ENCODE results near the gene GRHL1.

The GRHL1 gene

GRCh38 chr2:10041711-10042110 lies 90.2 kb downstream of the GRHL1 start:
- no peak overlapping the region for H3K9ac ChIP-seq (ENCODE audit: low read length)
- TF ChIP-seq EZH2 (optimal IDR thresholded peaks at IDR 0.05; ENCODE audit: low read depth, low read length) (no peak), CTCF (IDR thresholded peaks at IDR 0.05; ENCODE audit: low read length) (no peak), EZH2phosphoT487 (IDR thresholded peaks at IDR 0.05; ENCODE audit: low read length) (no peak)
- no peaks in the 10 kb centered on the region for H3K36me3 ChIP-seq (replicated peaks; ENCODE audit: insufficient read depth, low read length)
- no peaks in the 10 kb centered on the region for H3K27me3 ChIP-seq (replicated peaks; ENCODE audit: insufficient read depth, low read length)
- no peak overlapping the region for H3K4me3 ChIP-seq (ENCODE audit: low read length)
- 0 out of 2 replicates have a peak, but pooled peaks cover 3% of the 10 kb centered on the region for H3K4me1 ChIP-seq (ENCODE audit: low read length)
- H3K79me2 ChIP-seq (ENCODE audit: low read length) = peaks cover 15% of the 10 kb centered on the region
- no peaks in the 10 kb centered on the region for H3F3A ChIP-seq (ENCODE audit: insufficient read depth, low read length)
- H2AFZ ChIP-seq (ENCODE audit: low read length) = no peak overlapping the region
- H4K20me1 ChIP-seq (ENCODE audit: insufficient read depth, low read length) = no peaks in the 10 kb centered on the region
- no peak overlapping the region for H3K27ac ChIP-seq (ENCODE audit: low read length)
- H3K9me2 ChIP-seq (replicated peaks; ENCODE audit: insufficient read depth, low read length) = no peaks in the 10 kb centered on the region
- H3K9me3 ChIP-seq (replicated peaks; ENCODE audit: insufficient read depth, low read length) = no peaks in the 10 kb centered on the region
- H3K4me2 ChIP-seq (ENCODE audit: low read depth, low read length) = no peak overlapping the region
- DNase-seq = no peak

- H3K27me3 ChIP-seq (replicated peaks; ENCODE audit: insufficient read depth, low read length) = no peaks in the 10 kb centered on the region
- H3F3A ChIP-seq (ENCODE audit: insufficient read depth, low read length) = no peaks in the 10 kb centered on the region
- H3K4me2 ChIP-seq (ENCODE audit: low read depth, low read length) = peak overlapping the region; percentile 49; the same call in 1 of the 2 replicates
- H3K9ac ChIP-seq (ENCODE audit: low read length) = no peak overlapping the region
- H3K4me1 ChIP-seq (ENCODE audit: low read length) = 0 out of 2 replicates have a peak, but pooled peaks cover 3% of the 10 kb centered on the region
- no peak overlapping the region for H3K27ac ChIP-seq (ENCODE audit: low read length)
- no peaks in the 10 kb centered on the region for H3K9me2 ChIP-seq (replicated peaks; ENCODE audit: insufficient read depth, low read length)
- peaks cover 15% of the 10 kb centered on the region for H3K79me2 ChIP-seq (ENCODE audit: low read length)
- no peak overlapping the region for H3K4me3 ChIP-seq (ENCODE audit: low read length)
- no peaks in the 10 kb centered on the region for H4K20me1 ChIP-seq (ENCODE audit: insufficient read depth, low read length)
- H2AFZ ChIP-seq (ENCODE audit: low read length) = peak overlapping the region; percentile 56; the same call in 1 of the 2 replicates
- H3K9me3 ChIP-seq (replicated peaks; ENCODE audit: insufficient read depth, low read length) = no peaks in the 10 kb centered on the region
- no peak for TF ChIP-seq EZH2phosphoT487 (IDR thresholded peaks at IDR 0.05; ENCODE audit: low read length)
- TF ChIP-seq EZH2 (optimal IDR thresholded peaks at IDR 0.05; ENCODE audit: low read depth, low read length) = no peak
- no peak for TF ChIP-seq CTCF (IDR thresholded peaks at IDR 0.05; ENCODE audit: low read length)
- DNase-seq = no peak
- no peaks in the 10 kb centered on the region for H3K36me3 ChIP-seq (replicated peaks; ENCODE audit: insufficient read depth, low read length)
Observed at GRCh38 chr2:10042301-10043161, 91.0 kb downstream of the GRHL1 start.

GRCh38 chr2:10043256-10043905 lies 91.9 kb downstream of the GRHL1 start, which contains the start of gene KLF11:
Gene KLF11, plus strand, starts transcription at chr2:10043550. Its CDS starts 167 bp downstream, at chr2:10043717.
- H3K4me3 ChIP-seq (ENCODE audit: low read length) = peak within 1 kb of the TSS; percentile 59; the same call in 1 of the 2 replicates
- H3K9me3 ChIP-seq (replicated peaks; ENCODE audit: insufficient read depth, low read length) = no peaks in the 10 kb centered on the region
- no peaks in the 10 kb centered on the region; the same call in 1 of the 2 replicates for H3K36me3 ChIP-seq (replicated peaks; ENCODE audit: insufficient read depth, low read length)
- H3K27ac ChIP-seq (ENCODE audit: low read length) = peak within 1 kb of the TSS; percentile 71
- H3K4me1 ChIP-seq (ENCODE audit: low read length) = 0 out of 2 replicates have a peak, but pooled peaks cover 3% of the 10 kb centered on the region
- peak within 1 kb of the TSS; percentile 67 for H3K4me2 ChIP-seq (ENCODE audit: low read depth, low read length)
- H3K27me3 ChIP-seq (replicated peaks; ENCODE audit: insufficient read depth, low read length) = no peaks in the 10 kb centered on the region
- no peaks in the 10 kb centered on the region; the same call in 1 of the 2 replicates for H3F3A ChIP-seq (ENCODE audit: insufficient read depth, low read length)
- H3K9me2 ChIP-seq (replicated peaks; ENCODE audit: insufficient read depth, low read length) = no peaks in the 10 kb centered on the region
- H4K20me1 ChIP-seq (ENCODE audit: insufficient read depth, low read length) = no peaks in the 10 kb centered on the region
- H2AFZ ChIP-seq (ENCODE audit: low read length) = peak within 1 kb of the TSS; percentile 61; the same call in 1 of the 2 replicates
- peaks cover 15% of the 10 kb centered on the region for H3K79me2 ChIP-seq (ENCODE audit: low read length)
- peak; percentile 95 for DNase-seq
- TF ChIP-seq EZH2phosphoT487 (IDR thresholded peaks at IDR 0.05; ENCODE audit: low read length) = no peak
- no peak for TF ChIP-seq CTCF (IDR thresholded peaks at IDR 0.05; ENCODE audit: low read length)
- no peak for TF ChIP-seq EZH2 (optimal IDR thresholded peaks at IDR 0.05; ENCODE audit: low read depth, low read length)
- H3K9ac ChIP-seq (ENCODE audit: low read length) = peak within 1 kb of the TSS; percentile 81
